Left ventricle myocardium inferior (tissue), 1 donor: ENCODE results near the gene HOXD11. TPM values are rescaled to one million over a fixed set of nuclear protein-coding genes. Genes with fewer than 3 reads are reported as not detected.

ENCODE experiments used
- DNase-seq: peaks from one replicate; pipeline ENCODE4 v3.0.0-alpha.2; 2020
- H3K27ac ChIP-seq: fragments of 200-600 bp; replicated peaks from 2 replicates; pipeline ENCODE4 v1.8.0; 2021
- H3K27me3 ChIP-seq: fragments of 200-600 bp; 2 replicates; pipeline ENCODE4 v1.8.0; 2021; ENCODE audit warnings: low read depth
- H3K36me3 ChIP-seq: fragments of 200-600 bp; 2 replicates; pipeline ENCODE4 v1.8.0; 2021
- H3K4me1 ChIP-seq: fragments of 200-600 bp; 2 replicates; pipeline ENCODE4 v1.8.0; 2021
- H3K4me3 ChIP-seq: fragments of 200-600 bp; 2 replicates; pipeline ENCODE4 v1.8.0; 2021; ENCODE audit warnings: mild to moderate bottlenecking, moderate library complexity
- H3K9me3 ChIP-seq: fragments of 200-600 bp; replicated peaks from 2 replicates; pipeline ENCODE4 v1.8.0; 2021
- CTCF ChIP-seq: fragments of 200-600 bp; IDR thresholded peaks from 2 replicates; pipeline ENCODE4 v1.8.0; 2021; ENCODE audit warnings: antibody characterized with exemption, mild to moderate bottlenecking, borderline replicate concordance
- intact Hi-C: fragments of 100-400 bp; cut with micrococcal nuclease; formaldehyde crosslinking; loops from one replicate; pipeline ENCODE4 v1.11.0; 2022
- total RNA-seq: library from RNA; stranded (reverse); fragmentation: NEBNext Ultra II Directional; extraction: Animal tissue kit (Norgen Biotek cat#: 25700); gene quantifications from one replicate; pipeline ENCODE4 v1.2.1, GENCODE V29; 2021
- donor health status: DM: no; HTN: yes; CAD: no; lungs with severe emphysema.

Gene HOXD11
- total RNA-seq, 1 donor from 2014 or later: not detected

- TF ChIP-seq CTCF: no peak
- H3K36me3 ChIP-seq: no peaks in the 10 kb centered on the region
- intact Hi-C loops: no loop called here
- peaks cover 38% of the 10 kb centered on the region for H3K4me1 ChIP-seq
- no peaks in the 10 kb centered on the region for H3K9me3 ChIP-seq
- DNase-seq: no peak
- no peak overlapping the region for H3K4me3 ChIP-seq
- H3K27me3 ChIP-seq: peaks cover 99% of the 10 kb centered on the region
- no peak overlapping the region for H3K27ac ChIP-seq
These were observed 20.6 kb downstream of the HOXD11 start for GRCh38 chr2:176127774-176128072.

- Histone ChIP-seq H3K4me1 (peaks cover 32% of the 10 kb centered on the region), H3K4me3 (peak overlapping the region; percentile 62), H3K27ac (peak overlapping the region; percentile 77), H3K27me3 (peaks cover 99% of the 10 kb centered on the region), H3K9me3 (no peaks in the 10 kb centered on the region), H3K36me3 (no peaks in the 10 kb centered on the region)
- intact Hi-C loops: no loop called here
- DNase-seq: no peak
- no peak for TF ChIP-seq CTCF
These were observed 21.3 kb downstream of the HOXD11 start for GRCh38 chr2:176128172-176128981.

GRCh38 chr2:176128982-176129796, 22.1 kb downstream of the HOXD11 start, which contains the start of gene HOXD8:
TSS of gene HOXD8 (plus strand) at chr2:176129705. CDS start at chr2:176130367, 662 bp downstream.
- H3K4me3 ChIP-seq: peak within 1 kb of the TSS; percentile 62
- no peak for DNase-seq
- TF ChIP-seq CTCF: no peak
- H3K36me3 ChIP-seq: no peaks in the 10 kb centered on the region
- H3K27ac ChIP-seq: peak within 1 kb of the TSS; percentile 77
- H3K9me3 ChIP-seq: no peaks in the 10 kb centered on the region
- peaks cover 99% of the 10 kb centered on the region for H3K27me3 ChIP-seq
- intact Hi-C loops: no loop called here
- peaks cover 25% of the 10 kb centered on the region for H3K4me1 ChIP-seq

- intact Hi-C loops: loop anchor here (10.0 kb wide), 1 partner anchor 685 kb away; no protein-coding TSS in a partner anchor
- Histone ChIP-seq H3K4me3 (peak overlapping the region; percentile 62), H3K36me3 (no peaks in the 10 kb centered on the region), H3K4me1 (peaks cover 25% of the 10 kb centered on the region), H3K27me3 (peaks cover 99% of the 10 kb centered on the region), H3K27ac (peak overlapping the region; percentile 77), H3K9me3 (no peaks in the 10 kb centered on the region)
- no peak for DNase-seq
- no peak for TF ChIP-seq CTCF
These were observed 22.7 kb downstream of the HOXD11 start for GRCh38 chr2:176129813-176130146.

- Histone ChIP-seq H3K27me3 (peaks cover 99% of the 10 kb centered on the region), H3K4me3 (peak overlapping the region; percentile 62)
- intact Hi-C loops: loop anchor here (10.0 kb wide), 1 partner anchor 684 kb away; no protein-coding TSS in a partner anchor
These were observed 23.3 kb downstream of the HOXD11 start for GRCh38 chr2:176130147-176130956.

More at GRCh38 chr2:176130147-176130956, 23.3 kb downstream of the HOXD11 start:
- Histone ChIP-seq H3K9me3 (no peaks in the 10 kb centered on the region), H3K36me3 (no peaks in the 10 kb centered on the region), H3K4me1 (peaks cover 25% of the 10 kb centered on the region), H3K27ac (peak overlapping the region; percentile 77)
- no peak for DNase-seq
- no peak for TF ChIP-seq CTCF
